H9 (cell line): ENCODE measurements around the gene TMEM131. TPM values are rescaled to one million over a fixed set of nuclear protein-coding genes. Genes with fewer than 3 reads are reported as not detected.

Source experiments
- DNase-seq: peaks from one replicate; pipeline ENCODE4 v3.0.0-alpha.2; 2017
- H2AFZ ChIP-seq: one replicate; pipeline ENCODE4 v1.6.1; 2013; ENCODE audit warnings: mild to moderate bottlenecking, low read length, control low read depth, moderate library complexity
- H2AK5ac ChIP-seq: 2 replicates; pipeline ENCODE4 v1.6.1; 2013; ENCODE audit warnings: low read length, control low read depth, mixed read lengths; ENCODE audit not compliant: insufficient read length
- H2BK120ac ChIP-seq: one replicate; pipeline ENCODE4 v1.6.1; 2013; ENCODE audit warnings: low read depth, mild to moderate bottlenecking, low read length, control low read depth, inconsistent platforms; ENCODE audit not compliant: poor library complexity, severe bottlenecking
- H2BK12ac ChIP-seq: 2 replicates; pipeline ENCODE4 v1.6.1; 2013; ENCODE audit warnings: low read length, control low read depth, mixed read lengths, low read depth; ENCODE audit not compliant: insufficient read length
- H2BK15ac ChIP-seq: 2 replicates; pipeline ENCODE4 v1.6.1; 2013; ENCODE audit warnings: low read depth, low read length, control low read depth
- H2BK20ac ChIP-seq: one replicate; pipeline ENCODE4 v1.6.1; 2013; ENCODE audit warnings: low read depth, mild to moderate bottlenecking, low read length, control low read depth, inconsistent platforms; ENCODE audit not compliant: poor library complexity, severe bottlenecking
- H2BK5ac ChIP-seq: 2 replicates; pipeline ENCODE4 v1.6.1; 2013; ENCODE audit warnings: low read length, control low read depth, mixed read lengths; ENCODE audit not compliant: insufficient read length
- H3K14ac ChIP-seq: 2 replicates; pipeline ENCODE4 v1.6.1; 2013; ENCODE audit warnings: low read length, control low read depth; ENCODE audit not compliant: insufficient read depth
- H3K18ac ChIP-seq: 2 replicates; pipeline ENCODE4 v1.6.1; 2013; ENCODE audit warnings: low read depth, mild to moderate bottlenecking, mixed read lengths, low read length, control low read depth; ENCODE audit not compliant: insufficient read length
- H3K23ac ChIP-seq: 2 replicates; pipeline ENCODE4 v1.6.1; 2013; ENCODE audit warnings: low read length, control low read depth, mixed read lengths, low read depth; ENCODE audit not compliant: insufficient read length
- H3K23me2 ChIP-seq: 2 replicates; pipeline ENCODE4 v1.6.1; 2013; ENCODE audit warnings: low read depth, mild to moderate bottlenecking, mixed read lengths, low read length, control low read depth; ENCODE audit not compliant: insufficient read length, poor library complexity, severe bottlenecking
- H3K27ac ChIP-seq: 2 replicates; pipeline ENCODE4 v1.5.1; 2013; ENCODE audit warnings: low read length, control low read depth, mixed read lengths, low read depth; ENCODE audit not compliant: insufficient read length
- H3K27me3 ChIP-seq: 2 replicates; pipeline ENCODE4 v1.6.1; 2013; ENCODE audit warnings: low read length, control low read depth, inconsistent platforms; ENCODE audit not compliant: insufficient read depth
- H3K4ac ChIP-seq: 2 replicates; pipeline ENCODE4 v1.6.1; 2013; ENCODE audit warnings: low read depth, mild to moderate bottlenecking, control low read depth, inconsistent platforms, low read length, moderate library complexity
- H3K4me1 ChIP-seq: 2 replicates; pipeline ENCODE4 v1.6.1; 2013; ENCODE audit warnings: low read length, control low read depth, inconsistent platforms; ENCODE audit not compliant: insufficient read depth
- H3K4me2 ChIP-seq: 2 replicates; pipeline ENCODE4 v1.6.1; 2013; ENCODE audit warnings: low read length, control low read depth, mixed read lengths; ENCODE audit not compliant: insufficient read length, insufficient read depth
- H3K56ac ChIP-seq: 2 replicates; pipeline ENCODE4 v1.6.1; 2013; ENCODE audit warnings: low read depth, mild to moderate bottlenecking, mixed read lengths, low read length, control low read depth; ENCODE audit not compliant: insufficient read length
- H3K79me1 ChIP-seq: 2 replicates; pipeline ENCODE4 v1.6.1; 2013; ENCODE audit warnings: low read depth, mild to moderate bottlenecking, moderate library complexity, low read length, control low read depth, inconsistent platforms; ENCODE audit not compliant: insufficient read depth, poor library complexity, severe bottlenecking
- H3K79me2 ChIP-seq: 2 replicates; pipeline ENCODE4 v1.6.1; 2013; ENCODE audit warnings: low read length, control low read depth, inconsistent platforms; ENCODE audit not compliant: insufficient read depth
- H3K9ac ChIP-seq: 2 replicates; pipeline ENCODE4 v1.6.1; 2013; ENCODE audit warnings: low read length, control low read depth, mixed read lengths; ENCODE audit not compliant: insufficient read length; ENCODE audit errors: extremely low read depth
- H3K9me3 ChIP-seq: one replicate; pipeline ENCODE4 v1.6.1; 2013; ENCODE audit warnings: low read depth, low read length, inconsistent platforms; ENCODE audit not compliant: control insufficient read depth
- H3T11ph ChIP-seq: one replicate; pipeline ENCODE4 v1.6.1; 2013; ENCODE audit warnings: mild to moderate bottlenecking, low read length, control low read depth, inconsistent platforms
- H4K20me1 ChIP-seq: one replicate; pipeline ENCODE4 v1.6.1; 2013; ENCODE audit not compliant: control insufficient read depth, insufficient read length, insufficient read depth
- H4K5ac ChIP-seq: 2 replicates; pipeline ENCODE4 v1.6.1; 2013; ENCODE audit warnings: low read depth, mild to moderate bottlenecking, mixed read lengths, low read length, control low read depth; ENCODE audit not compliant: insufficient read length
- H4K8ac ChIP-seq: replicated peaks from 2 replicates; pipeline ENCODE4 v1.6.1; 2013; ENCODE audit warnings: low read length, control low read depth, mixed read lengths, low read depth; ENCODE audit not compliant: insufficient read length
- H4K91ac ChIP-seq: 2 replicates; pipeline ENCODE4 v1.6.1; 2013; ENCODE audit warnings: low read depth, mild to moderate bottlenecking, moderate library complexity, mixed read lengths, low read length, control low read depth; ENCODE audit not compliant: insufficient read length
- H3K27ac Mint-ChIP-seq, 3 experiments: 2 replicates in 2 of 3; 3 replicates in 1 of 3; pipeline ENCODE4 v1.8.0; 2020 to 2021; ENCODE audit warnings: mixed read lengths in 3 of 3, mild to moderate bottlenecking in 1 of 3, moderate library complexity in 1 of 3
- H3K27me3 Mint-ChIP-seq: 2 replicates; pipeline ENCODE4 v1.8.0; 2021; ENCODE audit warnings: low read depth, mild to moderate bottlenecking, moderate library complexity, mixed read lengths
- H3K36me3 Mint-ChIP-seq, 3 experiments: 2 replicates in 2 of 3; 3 replicates in 1 of 3; pipeline ENCODE4 v1.8.0; 2020 to 2021; ENCODE audit warnings: low read depth in 3 of 3, mixed read lengths in 3 of 3; ENCODE audit not compliant: insufficient read depth in 1 of 3
- H3K4me1 Mint-ChIP-seq, 2 experiments: 2 replicates each; pipeline ENCODE4 v1.8.0; 2020; ENCODE audit warnings: mixed read lengths in 2 of 2
- H3K4me3 Mint-ChIP-seq, 2 experiments: 2 replicates in 1 of 2; 3 replicates in 1 of 2; pipeline ENCODE4 v1.8.0; 2020 to 2021; ENCODE audit warnings: mild to moderate bottlenecking in 2 of 2, mixed read lengths in 2 of 2, moderate library complexity in 1 of 2
- H3K9me3 Mint-ChIP-seq, 2 experiments: 2 replicates in 1 of 2; 3 replicates in 1 of 2; pipeline ENCODE4 v1.8.0; 2020; ENCODE audit warnings: mild to moderate bottlenecking in 2 of 2, mixed read lengths in 2 of 2, moderate library complexity in 1 of 2
- CTCF ChIP-seq: fragments of 200-600 bp; sonication (generic); conservative IDR thresholded peaks from 3 replicates; pipeline ENCODE4 v1.8.0; 2021; ENCODE audit warnings: antibody characterized with exemption, mild to moderate bottlenecking
- WGBS: extraction: QIAGEN DNeasy Blood & Tissue Kit; methylation state at CpG from one replicate; pipeline ENCODE4 v1.1.7; 2013; ENCODE audit warnings: missing lambda C conversion rate, low lambda C conversion rate, mixed read lengths; ENCODE audit not compliant: insufficient read length; ENCODE audit errors: extremely low coverage; 5-methylcytosine and 5-hydroxymethylcytosine counted together
- total RNA-seq: library from RNA; stranded (reverse); gene quantifications from 2 replicates; pipeline ENCODE4 v1.2.1, GENCODE V29; 2021

The TMEM131 gene
- total RNA-seq, 1 experiment from 2014 or later: 20.9 TPM

GRCh38 chr2:98028101-98028561, 32.4 kb upstream of the TMEM131 start:
- no peak overlapping the region for H4K8ac ChIP-seq
- H2BK15ac ChIP-seq: no peak overlapping the region
- H2BK120ac ChIP-seq: no peak overlapping the region
- H3K27ac ChIP-seq: no peak overlapping the region
- no peak overlapping the region for H3K4ac ChIP-seq
- H3K23me2 ChIP-seq: no peaks in the 10 kb centered on the region
- H3K79me1 ChIP-seq: no peaks in the 10 kb centered on the region
- Mint-ChIP-seq H3K27ac (peak overlapping the region; percentile 4 to 11 (median 5); a peak in 3 of 7 replicates), H3K9me3 (peaks cover under 1 to 8% of the 10 kb centered on the region in 2 experiments; a peak in 4 of 5 replicates), H3K27me3 (no peaks in the 10 kb centered on the region; the same call in 1 of the 2 replicates), H3K4me3 (no peak overlapping the region), H3K4me1 (peaks cover 15 to 22% of the 10 kb centered on the region in 2 experiments), H3K36me3 (peaks cover 0 to 6% (median 0%) of the 10 kb centered on the region in 3 experiments; a peak in 2 of 7 replicates)
- H4K20me1 ChIP-seq: no peaks in the 10 kb centered on the region
- no peak overlapping the region for H4K91ac ChIP-seq
- no peak for DNase-seq
- no peaks in the 10 kb centered on the region for H3K79me2 ChIP-seq
- no peak overlapping the region for H3K14ac ChIP-seq
- H3K18ac ChIP-seq: no peak overlapping the region
- no peak overlapping the region for H2BK20ac ChIP-seq
- no peak overlapping the region for H2BK5ac ChIP-seq
- H3T11ph ChIP-seq: no peak overlapping the region
- no peak overlapping the region for H3K9ac ChIP-seq
- H3K23ac ChIP-seq: no peak overlapping the region
- H2BK12ac ChIP-seq: no peak overlapping the region
- no CpG with 5 or more reads among the region's 4 CpGs for WGBS
- no peak overlapping the region for H3K4me2 ChIP-seq
- H3K27me3 ChIP-seq: no peaks in the 10 kb centered on the region
- no peak overlapping the region for H2AK5ac ChIP-seq
- H2AFZ ChIP-seq: no peak overlapping the region
- no peak for TF ChIP-seq CTCF
- H3K4me1 ChIP-seq: 0 out of 2 replicates have a peak, but pooled peaks cover 3% of the 10 kb centered on the region
- no peak overlapping the region for H4K5ac ChIP-seq
- no peaks in the 10 kb centered on the region for H3K9me3 ChIP-seq
- H3K56ac ChIP-seq: no peak overlapping the region
